H1 (cell line): ENCODE data around the gene NDUFB6. TPM values are rescaled to one million over a fixed set of nuclear protein-coding genes. Genes with fewer than 3 reads are reported as not detected.

ENCODE experiments used
- GABPA ChIP-seq: IDR thresholded peaks from 2 replicates; pipeline ENCODE4 v1.6.1; 2011; ENCODE audit warnings: mild to moderate bottlenecking, low read length, moderate library complexity, borderline replicate concordance; ENCODE audit not compliant: insufficient read depth
- JUN ChIP-seq: IDR thresholded peaks from 2 replicates; pipeline ENCODE4 v1.6.1; 2011; ENCODE audit warnings: low read depth, mild to moderate bottlenecking, improper control_type of control experiment, low read length
- JUND ChIP-seq: IDR thresholded peaks from 2 replicates; pipeline ENCODE4 v1.6.1; 2011; ENCODE audit warnings: mild to moderate bottlenecking, improper control_type of control experiment, low read length
- KDM5A ChIP-seq: fragments of 200-600 bp; IDR thresholded peaks from 2 replicates; pipeline ENCODE4 v1.7.1; 2012; ENCODE audit warnings: mild to moderate bottlenecking, low read length, inconsistent platforms, mixed read lengths
- SAP30 ChIP-seq: fragments of 300-600 bp; sonication (generic); IDR thresholded peaks from 2 replicates; pipeline ENCODE4 v1.7.1; 2012; ENCODE audit warnings: low read length, moderate library complexity, mild to moderate bottlenecking, inconsistent platforms; ENCODE audit not compliant: insufficient read depth, insufficient replicate concordance
- SIN3A ChIP-seq, 2 experiments: IDR thresholded peaks in 1 of 2; conservative IDR thresholded peaks in 1 of 2; 2 replicates each; pipeline ENCODE4 v1.6.1; 2011 to 2012; ENCODE audit warnings: low read length in 2 of 2, improper control_type of control experiment in 1 of 2, low read depth in 1 of 2, mild to moderate bottlenecking in 1 of 2
- SP2 ChIP-seq: IDR thresholded peaks from 2 replicates; pipeline ENCODE4 v1.6.1; 2012; ENCODE audit warnings: mild to moderate bottlenecking, low read length, inconsistent platforms
- SP4 ChIP-seq: IDR thresholded peaks from 2 replicates; pipeline ENCODE4 v1.6.1; 2012; ENCODE audit warnings: low read length, inconsistent platforms
- TCF12 ChIP-seq: IDR thresholded peaks from 2 replicates; pipeline ENCODE4 v1.6.1; 2011; ENCODE audit warnings: low read depth, mild to moderate bottlenecking, low read length
- ZNF274 ChIP-seq: IDR thresholded peaks from 2 replicates; pipeline ENCODE4 v1.7.0; 2012; ENCODE audit warnings: low read length, borderline replicate concordance; ENCODE audit errors: extremely low read depth
- polyA plus RNA-seq, 7 experiments: library from polyadenylated mRNA; depleted of rRNA in 3 of 7; stranded (reverse) in 5 of 7; unstranded in 2 of 7; fragments of >200 nt in 5 of 7; fragments of 200-250 nt in 2 of 7; gene quantifications; 1 replicate in 5 of 7; 2 replicates in 1 of 7; 4 replicates in 1 of 7; pipeline versions ENCODE4 v1.2.1 to v1.2.3, GENCODE V29; 2011 to 2013; ENCODE audit warnings: missing spikeins in 2 of 7, mixed read lengths in 2 of 7
- total RNA-seq: library from RNA; stranded (reverse); fragmentation: NEBNext Ultra II Directional; extraction: Animal tissue kit (Norgen Biotek cat#: 25700); gene quantifications from 2 replicates; pipeline ENCODE4 v1.2.1, GENCODE V29; 2021

Gene NDUFB6
- total and polyA plus RNA-seq, 2 of the 8 experiments (the other 6 are each of a cell fraction or from before 2014, with no cell fraction given), result 55.8 to 61.4 TPM

DNA sequence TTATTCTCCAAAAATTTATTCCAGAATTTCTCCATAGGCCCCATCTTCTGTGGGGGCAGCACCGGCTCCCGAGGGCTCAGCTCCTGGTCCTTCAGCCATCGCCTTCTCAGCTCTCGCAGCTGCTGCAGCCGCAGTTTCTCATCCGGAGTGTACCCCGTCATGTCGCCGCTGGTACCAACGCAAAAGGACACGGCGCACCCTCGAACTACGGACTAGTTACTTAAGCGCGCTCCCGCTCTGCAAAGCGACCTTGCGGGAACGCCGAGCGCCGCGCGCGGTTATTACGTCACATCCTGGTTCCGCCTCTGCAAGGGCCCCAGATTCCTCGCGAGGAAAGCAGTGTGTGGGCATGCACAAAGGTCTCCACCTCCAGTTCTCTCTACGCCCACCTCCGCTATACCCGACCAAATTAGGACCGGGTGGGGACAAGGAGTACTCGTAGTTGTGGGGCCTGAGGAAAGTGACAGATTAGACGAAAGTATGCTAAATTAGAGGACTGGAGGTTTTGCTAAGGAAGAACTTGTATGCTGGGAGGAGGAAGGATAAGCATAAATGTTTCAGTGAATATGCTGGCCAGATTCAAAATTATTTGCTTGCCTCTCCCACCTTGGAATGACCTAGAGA lies at the start of gene NDUFB6 (continued):
- TF ChIP-seq TCF12, result no peak
- TF ChIP-seq SAP30, result peak; percentile 83
- no peak for TF ChIP-seq JUND
- no peak for TF ChIP-seq JUN
- TF ChIP-seq KDM5A, result peak; percentile 81
- peak; percentile 77; the same call in 1 of the 2 replicates for TF ChIP-seq GABPA
- TF ChIP-seq SIN3A (conservative IDR thresholded peaks at IDR 0.05 in 1 of 2, IDR thresholded peaks at IDR 0.05 in 1 of 2; ENCODE audit: low read depth in 1 of 2, low read length in 2 of 2), result peak in 1 of 2 experiments; percentile 66; a peak in 1 of 4 replicates
- no peak for TF ChIP-seq SP4
- TF ChIP-seq SP2, result no peak
- no peak for TF ChIP-seq ZNF274
